GM12892 (cell line): ENCODE results near the gene RWDD3.

ENCODE experiments used
- POLR2A ChIP-seq: IDR thresholded peaks from 2 replicates; pipeline ENCODE4 v1.6.1; 2011; ENCODE audit warnings: low read depth, low read length, control low read depth
- POLR2AphosphoS5 ChIP-seq: IDR thresholded peaks from 2 replicates; pipeline ENCODE4 v1.6.1; 2011; ENCODE audit warnings: low read depth, low read length, control low read depth
- TAF1 ChIP-seq: IDR thresholded peaks from 2 replicates; pipeline ENCODE4 v1.6.1; 2011; ENCODE audit warnings: low read depth, mild to moderate bottlenecking, control low read depth, low read length, borderline replicate concordance

DNA sequence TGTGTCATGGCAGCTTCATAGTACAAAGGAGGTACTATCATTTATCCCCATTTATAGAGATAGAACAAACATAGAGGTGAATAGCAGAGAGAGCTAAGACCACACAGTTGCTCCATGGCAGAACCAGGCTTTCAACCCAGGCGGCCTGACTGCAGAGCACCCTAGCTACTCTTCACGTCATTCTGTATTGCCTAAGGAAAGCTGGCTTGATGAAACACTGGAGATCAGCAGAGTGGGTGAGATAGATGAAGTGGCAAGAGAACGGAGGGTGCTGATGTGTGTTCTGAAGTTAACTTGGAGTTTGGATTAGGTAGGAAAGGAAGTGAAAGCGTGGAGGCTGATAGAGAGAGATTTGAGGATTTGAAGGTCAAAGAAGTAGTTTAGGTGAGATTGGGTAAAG is 47.9 kb upstream of the RWDD3 start:
- TF ChIP-seq POLR2A (no peak), POLR2AphosphoS5 (no peak), TAF1 (no peak)
